Stomach (tissue), 4 donors: Measurements from ENCODE around the gene SORCS2.

Experiments used
- CTCF ChIP-seq, 7 experiments: fragments of 450-650 bp in 4 of 7; fragments of 200-600 bp in 3 of 7; sonication (generic) in 3 of 7; IDR thresholded peaks; one replicate each; pipeline ENCODE4 v1.5.1; 2016 to 2019; ENCODE audit warnings: antibody characterized with exemption in 7 of 7, control low read depth in 2 of 7, mild to moderate bottlenecking in 1 of 7
- EP300 ChIP-seq: sonication (generic); formaldehyde crosslinking; IDR thresholded peaks from one replicate; pipeline ENCODE4 v1.6.1; 2017; ENCODE audit warnings: antibody characterized with exemption
- POLR2A ChIP-seq, 4 donors: fragments of 450-650 bp; IDR thresholded peaks; one replicate each; pipeline ENCODE4 v1.6.1; 2016; ENCODE audit warnings: antibody characterized with exemption in 4 of 4, control low read depth in 2 of 4, mild to moderate bottlenecking in 1 of 4, moderate library complexity in 1 of 4
- POLR2AphosphoS5 ChIP-seq, 3 donors: sonication (generic); formaldehyde crosslinking; IDR thresholded peaks; one replicate each; pipeline ENCODE4 v1.6.1; 2016; ENCODE audit warnings: antibody characterized with exemption in 3 of 3

GRCh38 chr4:7185487-7186030 is 6.8 kb upstream of the SORCS2 start:
- TF ChIP-seq POLR2A (IDR thresholded peaks at IDR 0.05) (no peak), CTCF (IDR thresholded peaks at IDR 0.05) (no peak), POLR2AphosphoS5 (IDR thresholded peaks at IDR 0.05) (no peak), EP300 (no peak)
